ENCODE results near the gene COL15A1.

The COL15A1 gene

GRCh38 chr9:98896632-98897031, 47.1 kb upstream of the COL15A1 start:
- Histone ChIP-seq H3K79me2 (ENCODE audit: low read length) (no peaks in the 10 kb centered on the region), H3K27me3 (replicated peaks; ENCODE audit: insufficient read depth, low read length) (no peaks in the 10 kb centered on the region), H3K9me3 (replicated peaks; ENCODE audit: insufficient read depth, low read length) (no peaks in the 10 kb centered on the region), H3K4me2 (ENCODE audit: low read depth, low read length) (no peak overlapping the region), H4K20me1 (ENCODE audit: insufficient read depth, low read length) (no peaks in the 10 kb centered on the region), H3K9ac (ENCODE audit: low read length) (no peak overlapping the region), H3K4me3 (ENCODE audit: low read length) (no peak overlapping the region), H3K4me1 (ENCODE audit: low read length) (no peaks in the 10 kb centered on the region), H3K36me3 (replicated peaks; ENCODE audit: insufficient read depth, low read length) (no peaks in the 10 kb centered on the region), H3K27ac (ENCODE audit: low read length) (no peak overlapping the region), H3K9me2 (replicated peaks; ENCODE audit: insufficient read depth, low read length) (no peaks in the 10 kb centered on the region), H3F3A (ENCODE audit: insufficient read depth, low read length) (no peaks in the 10 kb centered on the region), H2AFZ (ENCODE audit: low read length) (no peak overlapping the region)
- no peak for TF ChIP-seq EZH2phosphoT487 (IDR thresholded peaks at IDR 0.05; ENCODE audit: low read length)
- TF ChIP-seq CTCF (IDR thresholded peaks at IDR 0.05; ENCODE audit: low read length), result no peak
- no peak for TF ChIP-seq EZH2 (optimal IDR thresholded peaks at IDR 0.05; ENCODE audit: low read depth, low read length)
- no peak for DNase-seq

- Histone ChIP-seq H3K9ac (ENCODE audit: low read length) (no peak overlapping the region), H3K4me2 (ENCODE audit: low read depth, low read length) (no peak overlapping the region), H3F3A (ENCODE audit: insufficient read depth, low read length) (no peaks in the 10 kb centered on the region), H4K20me1 (ENCODE audit: insufficient read depth, low read length) (no peaks in the 10 kb centered on the region), H3K9me3 (replicated peaks; ENCODE audit: insufficient read depth, low read length) (no peaks in the 10 kb centered on the region), H3K27ac (ENCODE audit: low read length) (no peak overlapping the region), H2AFZ (ENCODE audit: low read length) (no peak overlapping the region), H3K9me2 (replicated peaks; ENCODE audit: insufficient read depth, low read length) (no peaks in the 10 kb centered on the region), H3K79me2 (ENCODE audit: low read length) (no peaks in the 10 kb centered on the region), H3K4me3 (ENCODE audit: low read length) (no peak overlapping the region), H3K36me3 (replicated peaks; ENCODE audit: insufficient read depth, low read length) (no peaks in the 10 kb centered on the region), H3K27me3 (replicated peaks; ENCODE audit: insufficient read depth, low read length) (no peaks in the 10 kb centered on the region), H3K4me1 (ENCODE audit: low read length) (no peaks in the 10 kb centered on the region)
- no peak for TF ChIP-seq CTCF (IDR thresholded peaks at IDR 0.05; ENCODE audit: low read length)
- no peak for TF ChIP-seq EZH2 (optimal IDR thresholded peaks at IDR 0.05; ENCODE audit: low read depth, low read length)
- no peak for TF ChIP-seq EZH2phosphoT487 (IDR thresholded peaks at IDR 0.05; ENCODE audit: low read length)
- no peak for DNase-seq
Observed at GRCh38 chr9:98897745-98898144, 46.0 kb upstream of the COL15A1 start.

GRCh38 chr9:98899408-98900056, 44.2 kb upstream of the COL15A1 start:
- Histone ChIP-seq H3K79me2 (ENCODE audit: low read length) (no peaks in the 10 kb centered on the region), H3K4me1 (ENCODE audit: low read length) (no peaks in the 10 kb centered on the region), H3K4me2 (ENCODE audit: low read depth, low read length) (no peak overlapping the region), H2AFZ (ENCODE audit: low read length) (no peak overlapping the region), H3K27ac (ENCODE audit: low read length) (no peak overlapping the region), H3K9ac (ENCODE audit: low read length) (no peak overlapping the region), H3K9me2 (replicated peaks; ENCODE audit: insufficient read depth, low read length) (no peaks in the 10 kb centered on the region), H3K36me3 (replicated peaks; ENCODE audit: insufficient read depth, low read length) (no peaks in the 10 kb centered on the region), H4K20me1 (ENCODE audit: insufficient read depth, low read length) (no peaks in the 10 kb centered on the region), H3K9me3 (replicated peaks; ENCODE audit: insufficient read depth, low read length) (no peaks in the 10 kb centered on the region), H3K27me3 (replicated peaks; ENCODE audit: insufficient read depth, low read length) (no peaks in the 10 kb centered on the region), H3F3A (ENCODE audit: insufficient read depth, low read length) (no peaks in the 10 kb centered on the region), H3K4me3 (ENCODE audit: low read length) (no peak overlapping the region)
- no peak for DNase-seq
- TF ChIP-seq EZH2phosphoT487 (IDR thresholded peaks at IDR 0.05; ENCODE audit: low read length) (no peak), EZH2 (optimal IDR thresholded peaks at IDR 0.05; ENCODE audit: low read depth, low read length) (no peak), CTCF (IDR thresholded peaks at IDR 0.05; ENCODE audit: low read length) (no peak)
